Measurements from ENCODE around the gene TYMP.

- TF ChIP-seq CTCF (conservative IDR thresholded peaks at IDR 0.05 in 1 of 2, IDR thresholded peaks at IDR 0.05 in 1 of 2; ENCODE audit: low read depth in 1 of 2, low read length in 2 of 2) (no peak), EZH2 (IDR thresholded peaks at IDR 0.05; ENCODE audit: low read length, missing control alignments) (no peak)
Observed at GRCh38 chr22:50497093-50497492, 32.7 kb downstream of the TYMP start.

All from fibroblast of lung (primary cell).